ENCODE measurements around the gene TALDO1. TPM values are rescaled to one million over a fixed set of nuclear protein-coding genes. Genes with fewer than 3 reads are reported as not detected.
"Not testable (repeated sequence)": the region's sequence is repeated elsewhere in the genome, so short reads cannot be mapped to it uniquely, and the experiment has no call there.

The TALDO1 gene
- total RNA-seq, 1 donor from 2014 or later, result 101 TPM

DNA sequence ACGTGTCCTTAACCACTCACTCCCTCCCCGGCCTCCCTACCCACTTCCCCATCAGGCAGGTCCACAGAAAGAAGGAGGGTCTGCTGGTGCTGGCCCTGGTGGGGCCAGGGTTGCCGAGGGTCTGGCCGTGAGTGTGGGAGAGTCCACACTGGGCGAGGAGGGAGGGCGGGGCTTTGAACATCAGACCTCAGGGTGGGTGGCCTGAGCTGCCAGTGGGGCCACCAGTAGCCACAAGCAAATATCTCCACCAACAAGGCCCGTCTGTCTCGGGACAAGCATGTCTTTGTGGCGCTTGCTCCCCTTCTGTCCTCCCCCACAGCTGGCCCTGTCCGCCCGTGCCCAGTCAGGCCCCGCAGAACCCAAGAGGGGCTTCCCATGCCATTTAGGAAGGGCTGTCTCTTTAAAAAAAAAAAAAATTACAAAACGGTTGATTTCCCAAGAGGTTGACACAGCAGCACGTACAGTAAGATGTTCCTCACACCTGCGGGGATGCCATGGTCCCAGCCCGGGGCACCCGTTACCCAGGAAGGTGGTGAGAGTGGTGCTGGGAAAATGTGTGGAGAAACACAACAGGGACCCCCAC, 17.7 kb upstream of the TALDO1 start:
- TF ChIP-seq, protein P1, sequence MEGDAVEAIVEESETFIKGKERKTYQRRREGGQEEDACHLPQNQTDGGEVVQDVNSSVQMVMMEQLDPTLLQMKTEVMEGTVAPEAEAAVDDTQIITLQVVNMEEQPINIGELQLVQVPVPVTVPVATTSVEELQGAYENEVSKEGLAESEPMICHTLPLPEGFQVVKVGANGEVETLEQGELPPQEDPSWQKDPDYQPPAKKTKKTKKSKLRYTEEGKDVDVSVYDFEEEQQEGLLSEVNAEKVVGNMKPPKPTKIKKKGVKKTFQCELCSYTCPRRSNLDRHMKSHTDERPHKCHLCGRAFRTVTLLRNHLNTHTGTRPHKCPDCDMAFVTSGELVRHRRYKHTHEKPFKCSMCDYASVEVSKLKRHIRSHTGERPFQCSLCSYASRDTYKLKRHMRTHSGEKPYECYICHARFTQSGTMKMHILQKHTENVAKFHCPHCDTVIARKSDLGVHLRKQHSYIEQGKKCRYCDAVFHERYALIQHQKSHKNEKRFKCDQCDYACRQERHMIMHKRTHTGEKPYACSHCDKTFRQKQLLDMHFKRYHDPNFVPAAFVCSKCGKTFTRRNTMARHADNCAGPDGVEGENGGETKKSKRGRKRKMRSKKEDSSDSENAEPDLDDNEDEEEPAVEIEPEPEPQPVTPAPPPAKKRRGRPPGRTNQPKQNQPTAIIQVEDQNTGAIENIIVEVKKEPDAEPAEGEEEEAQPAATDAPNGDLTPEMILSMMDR (IDR thresholded peaks at IDR 0.05; ENCODE audit: borderline replicate concordance), result no peak
- H3K9me3 ChIP-seq (replicated peaks), result no peaks in the 10 kb centered on the region
- intact Hi-C loops (cut with micrococcal nuclease), result loop anchor here (10.0 kb wide), 1 partner anchor 65 kb away; no protein-coding TSS in a partner anchor
- peaks cover 65% of the 10 kb centered on the region for H3K27me3 ChIP-seq (ENCODE audit: low read depth)
- no peak overlapping the region for H3K4me3 ChIP-seq
- peaks cover 26% of the 10 kb centered on the region for H3K4me1 ChIP-seq
- H3K27ac ChIP-seq (replicated peaks), result no peak overlapping the region
- no peak for DNase-seq
- no peaks in the 10 kb centered on the region for H3K36me3 ChIP-seq

DNA sequence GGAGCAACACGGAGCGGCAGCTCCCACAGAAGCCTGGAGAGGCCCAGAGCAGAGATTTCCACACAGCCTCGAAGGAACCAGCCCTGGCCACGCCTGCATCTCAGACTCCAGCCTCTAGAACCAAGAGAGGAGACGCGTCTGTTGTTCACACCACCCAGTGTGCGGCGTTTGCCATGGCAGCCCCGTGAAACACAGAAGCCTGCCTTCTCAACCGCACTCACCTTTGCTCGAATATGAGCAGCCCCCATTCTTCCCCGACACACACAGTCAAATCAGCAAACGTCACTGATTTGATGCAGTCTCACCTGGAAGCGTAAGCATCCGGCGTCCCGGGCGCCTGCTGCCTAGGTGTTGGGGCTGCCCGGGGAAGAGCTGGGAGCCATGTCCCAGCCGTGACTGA, 14.2 kb upstream of the TALDO1 start:
- H3K9me3 ChIP-seq (replicated peaks), result no peaks in the 10 kb centered on the region
- peaks cover 31% of the 10 kb centered on the region for H3K27me3 ChIP-seq (ENCODE audit: low read depth)
- H3K27ac ChIP-seq (replicated peaks), result no peak overlapping the region
- no peak for DNase-seq
- TF ChIP-seq, protein P1 (IDR thresholded peaks at IDR 0.05; ENCODE audit: borderline replicate concordance), result no peak
- H3K4me1 ChIP-seq, result peaks cover 14% of the 10 kb centered on the region
- H3K4me3 ChIP-seq, result no peak overlapping the region
- H3K36me3 ChIP-seq, result no peaks in the 10 kb centered on the region
- intact Hi-C loops (cut with micrococcal nuclease), result no loop called here

DNA sequence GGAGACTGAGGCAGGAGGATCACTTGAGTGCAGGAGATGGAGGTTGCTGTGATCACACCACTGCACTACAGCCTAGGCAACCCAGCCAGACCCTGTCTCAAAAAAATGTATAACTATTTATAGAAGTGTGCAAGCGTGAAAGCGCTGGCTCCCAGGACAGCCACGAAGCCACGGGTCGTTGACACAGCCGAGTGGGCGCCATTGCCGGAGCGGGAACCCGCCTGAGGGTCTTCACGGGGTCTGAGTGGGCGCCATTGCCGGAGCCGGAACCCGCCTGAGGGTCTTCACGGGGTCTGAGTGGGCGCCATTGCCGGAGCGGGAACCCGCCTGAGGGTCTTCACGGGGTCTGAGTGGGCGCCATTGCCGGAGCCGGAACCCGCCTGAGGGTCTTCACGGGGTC, 12.7 kb upstream of the TALDO1 start:
- H3K27ac ChIP-seq (replicated peaks); DNase-seq; intact Hi-C loops (cut with micrococcal nuclease); H3K9me3 ChIP-seq (replicated peaks); H3K36me3 ChIP-seq; H3K4me3 ChIP-seq: not testable (repeated sequence)
- peaks cover 11% of the 10 kb centered on the region for H3K4me1 ChIP-seq
- peaks cover 21% of the 10 kb centered on the region for H3K27me3 ChIP-seq (ENCODE audit: low read depth)

DNA sequence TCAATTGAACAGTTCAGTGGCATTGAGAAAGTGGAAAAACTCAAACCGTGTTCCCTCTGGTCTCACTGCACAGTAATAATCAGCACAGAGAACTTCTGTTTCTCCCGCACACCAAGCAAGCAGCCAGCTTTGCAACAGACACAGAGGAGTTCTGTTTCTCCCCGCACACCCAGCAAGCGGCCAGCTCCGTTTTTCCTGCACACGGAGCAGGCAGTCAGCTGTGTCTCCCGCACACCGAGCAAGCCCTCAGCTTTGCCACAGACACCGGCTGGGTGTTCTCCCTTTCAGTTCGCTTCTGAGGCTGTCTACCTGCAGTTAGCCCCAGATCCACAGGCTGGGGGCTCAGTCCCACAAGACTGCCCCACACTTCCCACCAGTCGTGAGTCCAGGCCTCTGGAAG, 9.9 kb upstream of the TALDO1 start:
- DNase-seq, result no peak
- intact Hi-C loops (cut with micrococcal nuclease), result no loop called here
- Histone ChIP-seq H3K27me3 (ENCODE audit: low read depth) (peaks cover 9% of the 10 kb centered on the region), H3K27ac (replicated peaks) (no peak overlapping the region), H3K9me3 (replicated peaks) (no peaks in the 10 kb centered on the region), H3K36me3 (no peaks in the 10 kb centered on the region), H3K4me1 (peaks cover 11% of the 10 kb centered on the region), H3K4me3 (no peak overlapping the region)
- TF ChIP-seq, protein P1 (IDR thresholded peaks at IDR 0.05; ENCODE audit: borderline replicate concordance), result no peak

DNA sequence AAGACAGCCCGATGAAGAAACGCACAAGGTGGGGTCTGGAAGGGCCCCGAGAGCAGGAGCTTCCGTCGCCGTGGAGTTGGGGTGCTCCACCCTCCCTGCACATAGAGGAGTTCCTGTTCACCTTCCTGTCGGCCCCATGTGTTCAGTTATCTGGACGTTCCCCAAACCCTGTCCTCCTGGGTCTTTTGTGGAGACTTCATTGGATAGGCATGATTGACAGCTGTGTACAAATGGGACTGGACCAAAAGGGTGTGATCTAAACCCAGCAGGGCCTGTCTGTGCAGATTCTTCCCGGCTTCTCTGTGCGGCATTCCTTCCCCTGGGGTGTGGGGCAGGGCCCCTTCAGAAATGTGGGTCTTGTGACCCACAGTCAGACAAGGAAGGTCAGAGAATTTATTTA, 9.4 kb upstream of the TALDO1 start:
- intact Hi-C loops (cut with micrococcal nuclease); H3K4me3 ChIP-seq; H3K27me3 ChIP-seq (ENCODE audit: low read depth); H3K27ac ChIP-seq (replicated peaks); H3K9me3 ChIP-seq (replicated peaks); H3K36me3 ChIP-seq; DNase-seq: not testable (repeated sequence)
- H3K4me1 ChIP-seq, result peaks cover 11% of the 10 kb centered on the region

DNA sequence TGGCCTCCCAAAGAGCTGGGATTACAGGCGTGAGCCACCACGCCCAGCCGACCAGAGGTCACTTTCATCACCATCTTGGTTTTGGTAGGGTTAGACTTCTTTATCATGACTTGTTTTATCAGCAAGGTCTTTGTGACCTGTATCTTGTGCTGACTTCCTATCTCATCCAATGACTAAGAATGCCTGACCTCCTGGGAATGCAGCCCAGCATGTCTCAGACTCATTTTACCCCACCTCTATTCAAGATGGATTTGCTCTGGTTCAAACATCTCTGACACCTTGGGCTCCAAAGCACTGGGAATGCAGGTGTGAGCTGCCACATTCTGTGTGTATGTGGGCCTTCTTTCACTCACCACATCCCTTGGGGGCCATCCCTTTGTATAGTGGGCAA, 5.1 kb upstream of the TALDO1 start:
- Histone ChIP-seq H3K27ac (replicated peaks) (no peak overlapping the region), H3K36me3 (no peaks in the 10 kb centered on the region), H3K27me3 (ENCODE audit: low read depth) (no peaks in the 10 kb centered on the region), H3K4me1 (peaks cover 21% of the 10 kb centered on the region), H3K9me3 (replicated peaks) (no peaks in the 10 kb centered on the region), H3K4me3 (no peak overlapping the region)
- no peak for DNase-seq
- TF ChIP-seq, protein P1 (IDR thresholded peaks at IDR 0.05; ENCODE audit: borderline replicate concordance), result no peak
- intact Hi-C loops (cut with micrococcal nuclease), result no loop called here

Measured in left ventricle myocardium inferior (tissue), 1 donor.